K562 (cell line): ENCODE results near the gene EMC8. TPM values are rescaled to one million over a fixed set of nuclear protein-coding genes. Genes with fewer than 3 reads are reported as not detected.

Experiments used
- ATAC-seq: fragments of 200-7000 bp; cut with Tn5 transposase; 3 replicates; pipeline ENCODE4 v1.9.1; 2020; ENCODE audit warnings: moderate library complexity
- BruUV-seq: library from RNA; stranded (reverse); fragments of 400-500 nt; replicated peaks from 2 replicates; lab custom pipeline; 2021; lab: Mats Ljungman, UMichigan
- CTCF ChIA-PET: fragments of 300-600 bp; formaldehyde crosslinking; extraction: SDS; loops from one replicate; lab custom pipeline; 2021; ENCODE audit warnings: low intra/inter-chr PET ratio; lab: Yijun Ruan, JAX
- POLR2A ChIA-PET: fragments of 300-600, 350-650 bp; sonication (Branson Sonifier 250); formaldehyde crosslinking; extraction: SDS; loops from one replicate; lab custom pipeline; 2021; ENCODE audit warnings: antibody characterized with exemption, inconsistent platforms; lab: Yijun Ruan, JAX
- DNase-seq, 4 experiments: peaks; one replicate each; pipeline versions ENCODE4 v3.0.0 to v3.0.0-alpha.2; 2011 to 2018; ENCODE audit warnings: low spot score in 3 of 4, mixed read lengths in 3 of 4; ENCODE audit errors: extremely low read depth in 1 of 4
- FAIRE-seq: peaks from 2 replicates; lab custom pipeline; 2011; peaks lifted over from hg19 to GRCh38; lab: Jason Lieb, UNC
- H2AFZ ChIP-seq: 2 replicates; pipeline ENCODE4 v1.6.0; 2011; ENCODE audit warnings: low read depth, low read length, control low read depth, inconsistent platforms
- H3K27ac ChIP-seq: fragments of 200-600 bp; 3 replicates; pipeline ENCODE4 v1.8.0; 2011; ENCODE audit warnings: low read depth, mild to moderate bottlenecking, control low read depth, inconsistent platforms, low read length, moderate library complexity, mixed read lengths; ENCODE audit errors: extremely low read depth
- H3K27me3 ChIP-seq, 2 experiments: fragments of 300-600 bp in 1 of 2; 2 replicates in 1 of 2; 3 replicates in 1 of 2; pipeline versions ENCODE4 v1.6.0 to v1.8.0; 2011; ENCODE audit warnings: inconsistent platforms in 2 of 2, low read length in 2 of 2, mild to moderate bottlenecking in 1 of 2, mixed read lengths in 1 of 2, moderate library complexity in 1 of 2; ENCODE audit not compliant: control insufficient read depth in 2 of 2, insufficient read depth in 2 of 2
- H3K36me3 ChIP-seq: fragments of 300-600 bp; 3 replicates; pipeline ENCODE4 v1.8.0; 2011; ENCODE audit warnings: mild to moderate bottlenecking, low read length, inconsistent platforms; ENCODE audit not compliant: control insufficient read depth, insufficient read depth
- H3K4me1 ChIP-seq, 2 experiments: fragments of 200-600 bp in 1 of 2; replicated peaks in 1 of 2; 2 replicates in 1 of 2; 3 replicates in 1 of 2; pipeline versions ENCODE4 v1.5.1 to v1.8.0; 2011; ENCODE audit warnings: inconsistent platforms in 2 of 2, low read length in 2 of 2, mild to moderate bottlenecking in 1 of 2, mixed read lengths in 1 of 2, moderate library complexity in 1 of 2; ENCODE audit not compliant: control insufficient read depth in 2 of 2, insufficient read depth in 2 of 2
- H3K4me2 ChIP-seq: 2 replicates; pipeline ENCODE4 v1.6.1; 2011; ENCODE audit warnings: low read length, control low read depth, inconsistent platforms, mixed read lengths; ENCODE audit not compliant: insufficient read depth
- H3K4me3 ChIP-seq: fragments of 200-600 bp; sonication (generic), shearing (Covaris generic); 2 replicates; pipeline ENCODE4 v1.5.1; 2016; ENCODE audit warnings: control low read depth, inconsistent platforms
- H3K79me2 ChIP-seq: fragments of 200-600 bp; 3 replicates; pipeline ENCODE4 v1.8.0; 2011; ENCODE audit warnings: low read length, inconsistent platforms; ENCODE audit not compliant: control insufficient read depth, insufficient read depth
- H3K9ac ChIP-seq, 2 experiments: 2 replicates each; pipeline versions ENCODE4 v1.6.0 to v1.6.1; 2011; ENCODE audit warnings: low read depth in 2 of 2, low read length in 2 of 2, control low read depth in 1 of 2, inconsistent platforms in 1 of 2, mild to moderate bottlenecking in 1 of 2, mixed read lengths in 1 of 2; ENCODE audit not compliant: insufficient read depth in 1 of 2
- H3K9me1 ChIP-seq: one replicate; pipeline ENCODE4 v1.6.0; 2011; ENCODE audit warnings: inconsistent platforms, mild to moderate bottlenecking, low read length, moderate library complexity; ENCODE audit not compliant: control insufficient read depth, insufficient read depth
- H3K9me3 ChIP-seq: replicated peaks from 2 replicates; pipeline ENCODE4 v1.5.1; 2011; ENCODE audit warnings: low read depth, low read length, inconsistent platforms; ENCODE audit not compliant: control insufficient read depth, insufficient read depth
- H4K20me1 ChIP-seq: replicated peaks from 2 replicates; pipeline ENCODE4 v1.6.1; 2011; ENCODE audit warnings: low read length, inconsistent platforms, mixed read lengths; ENCODE audit not compliant: control insufficient read depth, insufficient read depth
- CTCFL ChIP-seq: IDR thresholded peaks from 2 replicates; pipeline ENCODE4 v1.6.1; 2011; ENCODE audit warnings: borderline replicate concordance, low read depth, mild to moderate bottlenecking, moderate library complexity, low read length; ENCODE audit not compliant: insufficient read depth, poor library complexity, severe bottlenecking
- FOXJ3 ChIP-seq: sonication (generic); formaldehyde crosslinking; IDR thresholded peaks from 2 replicates; pipeline ENCODE4 v1.4.0; 2020; ENCODE audit warnings: mild to moderate bottlenecking, missing genetic modification reagents
- MCM5 ChIP-seq: fragments of 450-650 bp; IDR thresholded peaks from 2 replicates; pipeline ENCODE4 v1.6.1; 2016; ENCODE audit warnings: low read depth
- MTF1 ChIP-seq: fragments of 250-450 bp; sonication (Bioruptor Pico); IDR thresholded peaks from 2 replicates; pipeline ENCODE4 v1.9.0; 2021; ENCODE audit warnings: moderate library complexity, mild to moderate bottlenecking, inconsistent platforms, borderline replicate concordance
- POLR2AphosphoS5 ChIP-seq: IDR thresholded peaks from 2 replicates; pipeline ENCODE4 v1.6.1; 2011; ENCODE audit warnings: mild to moderate bottlenecking, low read depth, low read length, moderate library complexity; ENCODE audit not compliant: control insufficient read depth, insufficient read depth
- RBBP5 ChIP-seq: fragments of 200-600 bp; sonication (generic); IDR thresholded peaks from 2 replicates; pipeline ENCODE4 v1.6.1; 2012; ENCODE audit warnings: borderline replicate concordance, mild to moderate bottlenecking, low read length, control low read depth, inconsistent platforms; ENCODE audit not compliant: insufficient read depth, poor library complexity, severe bottlenecking
- RCOR1 ChIP-seq, 2 experiments: IDR thresholded peaks; 2 replicates each; pipeline ENCODE4 v1.6.1; 2012; ENCODE audit warnings: low read depth in 2 of 2, low read length in 2 of 2, borderline replicate concordance in 1 of 2, improper control_type of control experiment in 1 of 2
- SMAD4 ChIP-seq: fragments of 250-450 bp; sonication (Bioruptor Pico); conservative IDR thresholded peaks from 2 replicates; pipeline ENCODE4 v1.8.0; 2021; ENCODE audit warnings: inconsistent platforms, mild to moderate bottlenecking, moderate library complexity
- ZNF124 ChIP-seq: sonication (generic); formaldehyde crosslinking; IDR thresholded peaks from 2 replicates; pipeline ENCODE4 v1.8.1; 2022; ENCODE audit warnings: missing genetic modification reagents
- ZNF263 ChIP-seq: sonication (generic); formaldehyde crosslinking; IDR thresholded peaks from 2 replicates; pipeline ENCODE4 v1.8.0; 2022; ENCODE audit warnings: mild to moderate bottlenecking, missing genetic modification reagents, borderline replicate concordance
- ZNF778 ChIP-seq: fragments of 450-650 bp; formaldehyde crosslinking; IDR thresholded peaks from 2 replicates; pipeline ENCODE4 v1.4.0; 2020; ENCODE audit warnings: mild to moderate bottlenecking, moderate library complexity
- WGBS: fragments of 100-300 bp; shearing (Covaris generic); methylation state at CpG from one replicate; pipeline ENCODE4 v1.1.6; 2016; ENCODE audit warnings: low coverage, mixed read lengths; ENCODE audit not compliant: insufficient coverage; ENCODE audit errors: missing lambda C conversion rate; 5-methylcytosine and 5-hydroxymethylcytosine counted together
- in situ Hi-C: fragments of 300-500 bp; cut with MboI; formaldehyde crosslinking; loops from 4 replicates; pipeline ENCODE4 v1.15.0; 2018; ENCODE audit warnings: inconsistent platforms, mixed read lengths
- intact Hi-C: fragments of 100-400 bp; cut with micrococcal nuclease; formaldehyde crosslinking; loops from 2 replicates; pipeline ENCODE4 v1.14.2; 2022
- polyA plus RNA-seq, 8 experiments: library from polyadenylated mRNA; depleted of rRNA in 4 of 8; stranded (reverse) in 5 of 8; unstranded in 3 of 8; fragments of >200 nt; fragmentation: Nextera tagmentation in 2 of 8; fragmentation: Illumina TruSeq in 1 of 8; extraction: Ambion mirVana in 2 of 8; extraction: Trizol in 1 of 8; gene quantifications; 2 replicates each; pipeline versions ENCODE4 v1.2.1 to v1.2.3, GENCODE V29; 2011 to 2014; ENCODE audit warnings: inconsistent platforms in 1 of 8, missing spikeins in 1 of 8
- total RNA-seq, 7 experiments: library from RNA; depleted of rRNA in 6 of 7; stranded (reverse); fragments of >200 nt in 6 of 7; fragmentation: Illumina TruSeq in 2 of 7; extraction: Trizol in 2 of 7; gene quantifications; 2 replicates each; pipeline versions ENCODE4 v1.2.1 to v1.2.3, GENCODE V29; 2011 to 2021; ENCODE audit warnings: low replicate concordance in 1 of 7

Gene EMC8
- total and polyA plus RNA-seq, 9 of the 15 experiments (the other 6 are each of a cell fraction or from before 2014, with no cell fraction given): 11.4 to 81.8 (median 48.6) TPM

- FAIRE-seq (no peak), ATAC-seq (no peak), DNase-seq (no peak)
- CTCF ChIA-PET: no interaction called here
- Histone ChIP-seq H3K36me3 (no peaks in the 10 kb centered on the region), H3K4me3 (no peak overlapping the region), H3K9me1 (peaks cover 3% of the 10 kb centered on the region), H3K4me2 (no peak overlapping the region), H4K20me1 (no peaks in the 10 kb centered on the region; the same call in 1 of the 2 replicates), H3K9me3 (no peaks in the 10 kb centered on the region; the same call in 1 of the 2 replicates), H3K79me2 (no peaks in the 10 kb centered on the region), H2AFZ (no peak overlapping the region), H3K27ac (no peak overlapping the region), H3K4me1 (no peaks in the 10 kb centered on the region; a peak in 2 of 5 replicates), H3K9ac (no peak overlapping the region), H3K27me3 (peaks cover 57 to 90% of the 10 kb centered on the region in 2 experiments)
- in situ Hi-C loops (no loop called here), intact Hi-C loops (no loop called here)
- no peak for TF ChIP-seq RBBP5
- no TSS peak for BruUV-seq
- WGBS: 3% methylated on average over 9 of the region's 9 CpGs
- POLR2A ChIA-PET: no interaction called here
These were observed 43.5 kb upstream of the EMC8 start for GRCh38 chr16:85842848-85843247.

- ChIA-PET CTCF (no interaction called here), POLR2A (interaction anchor here (0.6 to 0.8 kb wide), 2 partner anchors 23 to 124 kb away, joined by 3 to 5 read pairs; no protein-coding TSS in a partner anchor)
- in situ Hi-C loops (no loop called here), intact Hi-C loops (no loop called here)
- no TSS peak for BruUV-seq
- Histone ChIP-seq H3K9ac (no peak overlapping the region), H4K20me1 (no peaks in the 10 kb centered on the region; the same call in 1 of the 2 replicates), H3K27me3 (peaks cover 54 to 86% of the 10 kb centered on the region in 2 experiments), H3K4me3 (no peak overlapping the region), H2AFZ (no peak overlapping the region), H3K79me2 (no peaks in the 10 kb centered on the region), H3K36me3 (no peaks in the 10 kb centered on the region), H3K4me2 (no peak overlapping the region), H3K27ac (no peak overlapping the region), H3K9me1 (peaks cover 3% of the 10 kb centered on the region), H3K9me3 (no peaks in the 10 kb centered on the region; the same call in 1 of the 2 replicates), H3K4me1 (no peaks in the 10 kb centered on the region; a peak in 2 of 5 replicates)
- no peak for ATAC-seq
- TF ChIP-seq FOXJ3: no peak
- no peak for TF ChIP-seq MTF1 (CRISPR knock-in tag)
- no peak for TF ChIP-seq MCM5
- TF ChIP-seq CTCFL: no peak
- TF ChIP-seq ZNF263 (CRISPR knock-in tag): no peak
- TF ChIP-seq ZNF778 (CRISPR knock-in tag): no peak
- TF ChIP-seq SMAD4: no peak
- TF ChIP-seq POLR2AphosphoS5: no peak
- TF ChIP-seq ZNF124 (CRISPR knock-in tag): no peak
- TF ChIP-seq RCOR1 (IDR thresholded peaks at IDR 0.05; ENCODE audit: borderline replicate concordance in 1 of 2, low read depth in 2 of 2, low read length in 2 of 2): no peak
- no peak for FAIRE-seq
- WGBS: 1% methylated on average over 9 of the region's 9 CpGs
- DNase-seq: no peak
These were observed 43.1 kb upstream of the EMC8 start for GRCh38 chr16:85842435-85842834.
